HG03565 (cell line): ENCODE data around the gene RABGGTA.
"Not testable (repeated sequence)": the region's sequence is repeated elsewhere in the genome, so short reads cannot be mapped to it uniquely, and the experiment has no call there.

Experiments used
- ATAC-seq: cut with Tn5 transposase; IDR thresholded peaks from one replicate; pipeline ENCODE4 v1.9.1; 2021; ENCODE audit warnings: mild to moderate bottlenecking, moderate library complexity; ENCODE audit not compliant: unreplicated experiment

RABGGTA gene

GRCh38 chr14:24245350-24245749 is 26.0 kb downstream of the RABGGTA start:
- not testable (repeated sequence) for ATAC-seq

- no peak for ATAC-seq
These were observed 28.0 kb downstream of the RABGGTA start for GRCh38 chr14:24243336-24243836.

DNA sequence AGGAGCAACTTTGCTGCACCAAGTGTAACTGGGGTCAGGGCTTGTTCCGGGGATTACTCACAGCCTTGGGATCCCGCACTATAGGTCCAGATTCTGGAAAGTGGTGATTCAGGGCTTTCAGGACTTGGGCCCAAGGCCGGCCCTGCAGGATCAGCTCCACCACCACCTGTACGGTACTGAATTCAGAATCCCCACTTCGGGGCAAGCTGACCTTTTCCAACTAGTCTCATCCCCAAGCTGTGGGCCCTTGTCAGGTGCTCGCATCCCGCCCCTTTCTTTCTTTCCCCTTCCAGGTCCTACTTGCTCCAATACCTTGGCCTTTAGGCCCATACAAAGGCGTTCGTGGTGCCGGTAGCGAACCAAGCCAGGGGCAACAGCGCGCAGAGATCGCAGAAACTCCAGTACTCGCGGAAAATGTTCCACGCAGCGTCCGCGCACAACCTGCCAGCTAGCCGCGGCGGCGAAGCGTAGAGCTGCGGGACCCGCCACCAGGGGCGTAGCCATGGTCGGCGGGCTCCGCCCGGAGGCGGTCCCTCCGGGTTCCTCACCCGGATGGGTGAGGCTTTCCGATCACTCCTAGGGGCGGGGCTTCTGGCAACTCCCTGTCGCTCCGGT is 29.5 kb downstream of the RABGGTA start:
- ATAC-seq, result peak; percentile 64

- ATAC-seq, result no peak
These were observed 31.1 kb downstream of the RABGGTA start for GRCh38 chr14:24240110-24240918.

DNA sequence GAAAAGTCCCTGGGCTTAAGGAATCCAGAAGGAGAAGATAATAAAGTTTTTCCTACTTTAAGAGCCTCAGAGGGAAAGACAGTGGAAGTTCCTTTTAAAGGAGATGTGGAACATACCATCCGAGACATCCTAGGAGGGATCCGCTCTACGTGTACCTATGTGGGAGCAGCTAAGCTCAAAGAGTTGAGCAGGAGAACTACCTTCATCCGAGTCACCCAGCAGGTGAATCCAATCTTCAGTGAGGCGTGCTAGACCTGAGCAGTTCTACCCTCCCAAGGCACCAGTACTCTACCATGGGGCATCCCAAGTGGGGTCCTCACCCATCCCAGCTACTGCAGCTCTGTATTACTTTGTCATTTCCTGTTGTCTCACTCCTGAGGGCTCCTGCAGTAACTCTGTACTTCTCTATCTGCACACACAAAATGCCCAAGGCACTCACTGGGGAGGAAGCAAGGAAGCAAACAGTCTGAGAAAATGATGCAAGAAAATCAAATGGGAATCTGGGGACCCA is 32.8 kb downstream of the RABGGTA start:
- no peak for ATAC-seq

- ATAC-seq, result no peak
These were observed 33.3 kb downstream of the RABGGTA start for GRCh38 chr14:24238123-24238522.

- no peak for ATAC-seq
These were observed 33.9 kb downstream of the RABGGTA start for GRCh38 chr14:24237463-24237955.

GRCh38 chr14:24236689-24237462 is 34.5 kb downstream of the RABGGTA start:
- ATAC-seq, result no peak

GRCh38 chr14:24235804-24236688 is 35.4 kb downstream of the RABGGTA start:
- no peak for ATAC-seq

DNA sequence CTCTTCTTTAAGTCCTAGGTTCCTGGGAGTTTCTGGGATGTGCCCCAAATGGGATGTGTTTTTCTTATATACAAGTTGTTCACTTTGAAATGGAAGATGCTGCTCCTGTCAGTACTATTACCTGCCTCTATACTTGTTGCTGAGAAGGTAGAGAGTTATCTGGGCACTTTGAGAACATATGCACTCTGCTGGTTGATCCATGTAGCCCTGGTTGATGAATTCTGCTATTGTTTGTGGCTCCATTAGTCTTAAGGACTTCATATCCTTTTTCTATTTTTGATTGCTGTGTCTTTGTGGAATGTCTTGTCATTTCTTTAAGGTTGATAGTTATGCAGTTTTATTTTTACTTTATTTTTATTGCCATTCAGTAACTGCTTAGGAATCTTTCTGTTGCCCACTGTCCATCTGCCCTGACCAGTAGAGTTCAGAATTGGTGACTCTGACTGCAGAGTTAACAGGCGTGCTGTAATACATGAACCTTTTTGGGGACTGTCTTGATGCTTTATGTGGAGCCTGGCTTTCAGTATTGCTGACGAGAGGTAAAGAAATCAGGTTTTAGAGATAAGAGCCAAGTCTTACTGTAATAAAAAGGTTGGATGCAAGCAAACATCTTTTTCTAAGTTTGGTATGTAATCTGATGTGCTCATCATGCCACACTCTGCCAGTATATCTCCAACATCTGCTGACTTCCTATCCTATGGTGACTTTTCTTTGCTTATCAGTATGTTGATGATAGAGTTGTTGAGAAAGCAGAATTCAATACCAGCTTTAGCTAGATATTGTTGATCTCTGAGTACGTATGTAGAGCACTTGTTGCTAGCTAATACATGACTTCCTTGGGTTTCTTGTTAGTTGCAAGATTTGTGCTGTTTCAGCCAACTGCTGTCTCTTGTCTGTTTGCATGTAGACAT is 37.0 kb downstream of the RABGGTA start:
- ATAC-seq, result no peak

DNA sequence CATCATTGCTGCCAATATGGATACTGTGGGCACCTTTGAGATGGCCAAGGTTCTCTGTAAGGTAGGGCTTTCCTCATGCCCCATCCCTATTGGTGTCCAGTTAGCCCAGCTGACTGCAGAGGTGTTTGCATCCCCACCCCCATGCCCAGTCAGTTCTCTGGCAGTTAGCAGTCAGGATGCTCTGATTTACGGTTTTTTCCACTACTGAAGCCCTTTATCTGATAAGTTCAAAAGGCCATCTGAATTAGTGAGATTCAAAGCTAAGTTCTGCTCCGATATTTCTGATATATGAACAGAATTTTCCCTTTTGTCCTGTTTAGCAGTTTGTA is 37.9 kb downstream of the RABGGTA start:
- ATAC-seq, result no peak

- ATAC-seq, result peak; percentile 33
These were observed 38.5 kb downstream of the RABGGTA start, which contains the start of gene GMPR2 for GRCh38 chr14:24232645-24233537. TSS of gene GMPR2 (plus strand) at chr14:24232929. CDS start at chr14:24233254, 325 bp downstream.

- peak; percentile 54 for ATAC-seq
These were observed 39.2 kb downstream of the RABGGTA start, which contains the start of gene NEDD8 for GRCh38 chr14:24232121-24232644. TSS of gene NEDD8 (minus strand) at chr14:24232367. CDS start at chr14:24232267, 100 bp downstream.

GRCh38 chr14:24231263-24232120 is 39.9 kb downstream of the RABGGTA start:
- ATAC-seq, result peak; percentile 3

DNA sequence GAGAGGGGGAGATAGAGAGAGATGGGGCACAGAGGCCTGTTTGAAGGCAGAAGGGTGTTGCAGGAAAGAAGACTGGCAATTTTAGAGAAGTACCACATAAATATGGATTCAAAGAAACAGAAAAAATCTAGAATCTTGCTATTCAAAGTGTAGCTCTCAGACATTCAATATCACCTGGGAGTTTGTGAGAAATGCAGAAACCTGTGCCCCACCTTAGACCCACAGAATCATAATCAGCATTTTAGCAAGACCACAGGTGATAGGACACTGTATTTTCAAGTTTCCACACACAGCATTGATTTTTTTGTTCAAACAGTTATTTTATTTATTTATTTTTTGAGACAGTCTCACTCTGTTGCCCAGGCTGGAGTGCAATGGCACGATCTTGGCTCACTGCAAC is 42.5 kb downstream of the RABGGTA start:
- no peak for ATAC-seq

DNA sequence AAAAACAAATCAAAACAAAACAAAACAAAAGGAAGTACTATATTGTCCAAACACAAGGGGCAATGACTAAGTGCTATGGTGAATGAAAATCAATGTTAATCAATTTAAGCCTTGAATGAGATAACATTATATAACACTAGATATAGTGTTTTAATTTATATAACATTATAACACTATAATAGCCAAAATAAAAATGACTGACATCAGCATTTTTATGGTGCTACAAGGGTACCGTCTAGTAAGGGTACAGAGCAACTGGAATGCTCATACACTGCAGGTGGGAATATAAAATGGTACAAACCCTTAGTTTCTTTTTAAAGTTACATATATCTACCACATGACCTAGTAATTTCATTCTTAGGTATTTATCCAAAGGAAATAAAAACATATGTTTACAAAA is 44.9 kb downstream of the RABGGTA start:
- no peak for ATAC-seq

GRCh38 chr14:24224618-24225071 is 46.8 kb downstream of the RABGGTA start:
- no peak for ATAC-seq
